Umbilical cord (tissue), 2 donors: ENCODE results near the gene SLC45A1. TPM values are rescaled to one million over a fixed set of nuclear protein-coding genes. Genes with fewer than 3 reads are reported as not detected.
"Not testable (repeated sequence)": the region's sequence is repeated elsewhere in the genome, so short reads cannot be mapped to it uniquely, and the experiment has no call there.

Experiments used
- DNase-seq: peaks from one replicate; pipeline ENCODE4 v3.0.0-alpha.2; 2015; ENCODE audit warnings: low spot score
- total RNA-seq: library from RNA; depleted of rRNA; stranded (reverse); fragments of >200 nt; gene quantifications from one replicate; pipeline ENCODE4 v1.2.3, GENCODE V29; 2014; ENCODE audit warnings: low replicate concordance; ENCODE audit not compliant: insufficient read depth

Gene SLC45A1
- 1.2 TPM for total RNA-seq

GRCh38 chr1:8317647-8318381 is at the start of gene SLC45A1:
SLC45A1 (plus strand) TSS chr1:8318114; CDS start chr1:8324330, 6,216 bp downstream.
- peak; percentile 59 for DNase-seq

- DNase-seq: no peak
These were observed 44.9 kb upstream of the SLC45A1 start for GRCh38 chr1:8273036-8273435.

- DNase-seq: no peak
These were observed 43.6 kb upstream of the SLC45A1 start for GRCh38 chr1:8274352-8274751.

- DNase-seq: no peak
These were observed 41.6 kb upstream of the SLC45A1 start for GRCh38 chr1:8276173-8276914.

GRCh38 chr1:8276932-8277331 is 41.0 kb upstream of the SLC45A1 start:
- no peak for DNase-seq

- DNase-seq: not testable (repeated sequence)
These were observed 39.2 kb upstream of the SLC45A1 start for GRCh38 chr1:8278677-8279076.

- DNase-seq: peak; percentile 33
These were observed 35.9 kb upstream of the SLC45A1 start for GRCh38 chr1:8281843-8282509.

- DNase-seq: no peak
These were observed 34.6 kb upstream of the SLC45A1 start for GRCh38 chr1:8283058-8283884.

GRCh38 chr1:8284127-8284526 is 33.8 kb upstream of the SLC45A1 start:
- DNase-seq: peak; percentile 76

- no peak for DNase-seq
These were observed 32.8 kb upstream of the SLC45A1 start for GRCh38 chr1:8285103-8285502.

GRCh38 chr1:8285965-8286364 is 31.9 kb upstream of the SLC45A1 start:
- no peak for DNase-seq

GRCh38 chr1:8293118-8293517 is 24.8 kb upstream of the SLC45A1 start:
- DNase-seq: no peak

GRCh38 chr1:8293641-8294169 is 24.2 kb upstream of the SLC45A1 start:
- DNase-seq: no peak

- no peak for DNase-seq
These were observed 23.7 kb upstream of the SLC45A1 start for GRCh38 chr1:8294170-8294697.

GRCh38 chr1:8297245-8297644 is 20.7 kb upstream of the SLC45A1 start:
- no peak for DNase-seq

GRCh38 chr1:8299963-8300362 is 18.0 kb upstream of the SLC45A1 start:
- no peak for DNase-seq

- DNase-seq: no peak
These were observed 15.6 kb upstream of the SLC45A1 start for GRCh38 chr1:8302081-8302956.

- no peak for DNase-seq
These were observed 14.8 kb upstream of the SLC45A1 start for GRCh38 chr1:8303141-8303540.

- no peak for DNase-seq
These were observed 14.0 kb upstream of the SLC45A1 start for GRCh38 chr1:8303876-8304275.

GRCh38 chr1:8307628-8308027 is 10.3 kb upstream of the SLC45A1 start:
- DNase-seq: no peak
